ENCODE measurements around the gene EXOC6.

The EXOC6 gene

GRCh38 chr10:93063977-93064660, 215.8 kb downstream of the EXOC6 start:
- no peak for TF ChIP-seq SNAI2 (CRISPR knock-in tag; IDR thresholded peaks at IDR 0.05)
- TF ChIP-seq ZNF8 (CRISPR knock-in tag; IDR thresholded peaks at IDR 0.05): no peak
- TF ChIP-seq GLIS3 (CRISPR knock-in tag; IDR thresholded peaks at IDR 0.05): no peak
- TF ChIP-seq ZNF70 (CRISPR knock-in tag; IDR thresholded peaks at IDR 0.05): no peak
- no peak for TF ChIP-seq TOX (CRISPR knock-in tag; IDR thresholded peaks at IDR 0.05; ENCODE audit: borderline replicate concordance)
- TF ChIP-seq PATZ1 (CRISPR knock-in tag; IDR thresholded peaks at IDR 0.05; ENCODE audit: borderline replicate concordance): no peak
- TF ChIP-seq PPARA (CRISPR knock-in tag; IDR thresholded peaks at IDR 0.05; ENCODE audit: borderline replicate concordance): no peak
- no peak for TF ChIP-seq ZC3H10 (CRISPR knock-in tag; IDR thresholded peaks at IDR 0.05)
- TF ChIP-seq ZFP3 (CRISPR knock-in tag; IDR thresholded peaks at IDR 0.05): no peak
- TF ChIP-seq ESRRG (CRISPR knock-in tag; IDR thresholded peaks at IDR 0.05): no peak
- TF ChIP-seq ZFP30 (CRISPR knock-in tag; IDR thresholded peaks at IDR 0.05): no peak
- no peak for TF ChIP-seq RARB (CRISPR knock-in tag; IDR thresholded peaks at IDR 0.05)
- no peak for TF ChIP-seq TSHZ2 (CRISPR knock-in tag; IDR thresholded peaks at IDR 0.05)
- no peak for TF ChIP-seq ISL1 (CRISPR knock-in tag; IDR thresholded peaks at IDR 0.05)
- no peak for TF ChIP-seq BACH2 (CRISPR knock-in tag; IDR thresholded peaks at IDR 0.05; ENCODE audit: borderline replicate concordance)
- TF ChIP-seq ARNTL (CRISPR knock-in tag; IDR thresholded peaks at IDR 0.05; ENCODE audit: borderline replicate concordance, low read depth): no peak
- TF ChIP-seq POU6F1 (CRISPR knock-in tag; IDR thresholded peaks at IDR 0.05; ENCODE audit: borderline replicate concordance, low read depth): no peak
- no peak for TF ChIP-seq CSDC2 (CRISPR knock-in tag; IDR thresholded peaks at IDR 0.05)
- no peak for TF ChIP-seq ZNF565 (CRISPR knock-in tag; conservative IDR thresholded peaks at IDR 0.05; ENCODE audit: low read depth)
- no peak for TF ChIP-seq OSR1 (CRISPR knock-in tag; IDR thresholded peaks at IDR 0.05)
- ATAC-seq: no peak

GRCh38 chr10:93064874-93065660, 216.7 kb downstream of the EXOC6 start:
- TF ChIP-seq OSR1 (CRISPR knock-in tag; IDR thresholded peaks at IDR 0.05) (no peak), ARNTL (CRISPR knock-in tag; IDR thresholded peaks at IDR 0.05; ENCODE audit: borderline replicate concordance, low read depth) (no peak), CSDC2 (CRISPR knock-in tag; IDR thresholded peaks at IDR 0.05) (no peak), ZC3H10 (CRISPR knock-in tag; IDR thresholded peaks at IDR 0.05) (no peak), TSHZ2 (CRISPR knock-in tag; IDR thresholded peaks at IDR 0.05) (no peak)
- no peak for ATAC-seq

Measured in SK-N-SH treated with all-trans-retinoic acid at 6 μM for 48 hours (cell line).